GM12878 (cell line): ENCODE measurements around the gene PMM2.
"Not testable (repeated sequence)": the region's sequence is repeated elsewhere in the genome, so short reads cannot be mapped to it uniquely, and the experiment has no call there.

Source experiments
- ATF3 ChIP-seq: IDR thresholded peaks from 2 replicates; pipeline ENCODE4 v1.6.1; 2011; ENCODE audit warnings: low read depth, mild to moderate bottlenecking, low read length, moderate library complexity, borderline replicate concordance; ENCODE audit errors: extremely low read depth
- BHLHE40 ChIP-seq, 2 experiments: fragments of 450-650 bp in 1 of 2; IDR thresholded peaks; 2 replicates each; pipeline ENCODE4 v1.6.1; 2011 to 2017; ENCODE audit warnings: low read depth in 2 of 2, borderline replicate concordance in 1 of 2, improper control_type of control experiment in 1 of 2, low read length in 1 of 2, mild to moderate bottlenecking in 1 of 2
- CHD4 ChIP-seq: fragments of 200-600 bp; sonication (generic); IDR thresholded peaks from 2 replicates; pipeline ENCODE4 v1.6.1; 2016; ENCODE audit warnings: mild to moderate bottlenecking
- CTCF ChIP-seq, 3 experiments: IDR thresholded peaks in 2 of 3; conservative IDR thresholded peaks in 1 of 3; 2 replicates each; pipeline ENCODE4 v1.5.1; 2011; ENCODE audit warnings: low read depth in 3 of 3, low read length in 3 of 3, mild to moderate bottlenecking in 3 of 3, control low read depth in 2 of 3, moderate library complexity in 2 of 3, inconsistent platforms in 1 of 3, mixed read lengths in 1 of 3; ENCODE audit not compliant: control insufficient read depth in 2 of 3, insufficient read depth in 1 of 3; ENCODE audit errors: extremely low read depth in 1 of 3
- EZH2 ChIP-seq: IDR thresholded peaks from 2 replicates; pipeline ENCODE4 v1.6.1; 2012; ENCODE audit warnings: low read depth, mild to moderate bottlenecking, control low read depth, inconsistent platforms, low read length, borderline replicate concordance; ENCODE audit not compliant: control insufficient read depth
- JUND ChIP-seq: IDR thresholded peaks from 2 replicates; pipeline ENCODE4 v1.6.1; 2012; ENCODE audit warnings: low read depth, mild to moderate bottlenecking, low read length, improper control_type of control experiment, moderate library complexity
- MAX ChIP-seq: IDR thresholded peaks from 2 replicates; pipeline ENCODE4 v1.6.1; 2012; ENCODE audit warnings: low read depth, low read length, improper control_type of control experiment
- NRF1 ChIP-seq: conservative IDR thresholded peaks from 2 replicates; pipeline ENCODE4 v1.6.1; 2011; ENCODE audit warnings: mild to moderate bottlenecking, low read depth, low read length, improper control_type of control experiment
- RFX5 ChIP-seq: IDR thresholded peaks from 2 replicates; pipeline ENCODE4 v1.6.1; 2011; ENCODE audit warnings: low read depth, low read length, improper control_type of control experiment
- SIN3A ChIP-seq: IDR thresholded peaks from 2 replicates; pipeline ENCODE4 v1.6.1; 2012; ENCODE audit warnings: low read depth, low read length, improper control_type of control experiment
- TAF1 ChIP-seq: IDR thresholded peaks from 2 replicates; pipeline ENCODE4 v1.6.1; 2011; ENCODE audit warnings: mild to moderate bottlenecking, low read depth, low read length, borderline replicate concordance
- TCF12 ChIP-seq: IDR thresholded peaks from 2 replicates; pipeline ENCODE4 v1.6.1; 2011; ENCODE audit warnings: low read depth, mild to moderate bottlenecking, low read length

GRCh38 chr16:8803733-8804132, 6.1 kb downstream of the PMM2 start:
- not testable (repeated sequence) for TF ChIP-seq EZH2; CTCF (IDR thresholded peaks at IDR 0.05 in 2 of 3, conservative IDR thresholded peaks at IDR 0.05 in 1 of 3; ENCODE audit: control insufficient read depth in 2 of 3, extremely low read depth in 1 of 3, insufficient read depth in 1 of 3, low read depth in 3 of 3, low read length in 3 of 3); TCF12; CHD4; MAX; RFX5; TAF1; ATF3; SIN3A; NRF1; JUND; BHLHE40 (IDR thresholded peaks at IDR 0.05; ENCODE audit: borderline replicate concordance in 1 of 2, low read depth in 2 of 2, low read length in 1 of 2)
